ENCODE measurements around the gene CARD11.

CARD11 gene

DNA sequence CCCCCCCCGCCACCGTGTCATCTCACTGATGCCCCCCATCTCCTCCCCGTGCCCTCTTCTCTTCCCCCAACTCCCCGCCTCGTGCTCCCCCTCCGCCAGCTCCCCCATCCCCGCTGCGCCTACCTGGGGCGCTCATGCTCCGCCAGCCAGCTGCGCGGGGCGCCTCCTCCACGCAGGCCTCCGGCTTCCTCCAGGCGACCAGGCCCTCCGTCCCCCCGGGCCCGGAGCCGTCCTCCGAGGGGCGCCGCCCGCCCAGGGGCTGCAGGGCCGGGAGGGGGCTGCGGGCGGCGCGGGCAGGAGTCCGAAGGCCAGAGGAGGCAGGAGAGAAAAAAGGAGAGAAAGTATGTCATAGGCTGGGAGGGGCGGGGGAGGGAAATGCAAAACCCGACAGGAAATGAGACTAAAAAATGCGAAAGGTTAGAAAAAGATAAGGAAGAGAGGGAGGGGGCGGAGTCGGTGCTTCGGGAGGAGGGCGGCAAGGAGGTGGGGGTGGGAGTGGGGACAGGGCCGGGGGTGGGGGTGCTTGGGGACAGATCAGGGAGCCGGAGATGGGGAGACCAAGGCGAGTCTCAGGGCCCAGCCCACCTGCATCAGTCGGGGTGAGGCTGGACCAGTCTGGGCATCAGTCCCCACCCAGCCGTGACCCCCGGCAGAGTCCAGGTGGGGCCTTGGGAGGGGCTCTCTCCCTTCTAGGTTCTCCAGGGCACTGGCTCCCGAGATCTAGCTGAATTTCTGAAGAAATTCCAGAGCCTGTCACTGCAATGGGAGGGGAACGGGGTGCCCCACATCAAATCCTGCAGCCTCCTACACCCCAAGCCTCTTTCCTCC, at the start of gene CARD11:
TSS of gene CARD11 (minus strand) at position 324 of the 828 bp plus-strand sequence. CDS start 85,361 bp downstream, outside the sequence.
- no peak for DNase-seq (ENCODE audit: low spot score)

DNA sequence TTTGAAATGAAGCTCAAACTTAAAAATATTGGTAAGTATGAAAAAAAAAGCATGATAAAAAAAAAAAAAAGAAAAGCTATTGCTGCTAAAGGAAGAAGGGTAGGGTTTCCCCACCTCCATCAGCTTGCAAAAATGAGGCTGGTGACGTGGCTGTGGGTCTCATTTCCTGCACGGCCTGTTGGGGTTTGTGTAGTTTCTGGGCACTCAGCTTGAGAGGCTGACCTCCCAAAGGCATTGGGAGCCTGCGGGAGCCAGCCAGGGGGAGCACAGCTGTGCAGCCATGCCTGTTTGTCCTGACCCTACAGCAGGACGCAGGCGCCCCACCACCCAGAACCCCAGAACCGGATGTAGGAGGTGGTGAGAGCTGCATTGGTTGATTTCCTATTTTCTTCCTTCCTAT, 48.8 kb upstream of the CARD11 start:
- no peak for DNase-seq (ENCODE audit: low spot score)

DNA sequence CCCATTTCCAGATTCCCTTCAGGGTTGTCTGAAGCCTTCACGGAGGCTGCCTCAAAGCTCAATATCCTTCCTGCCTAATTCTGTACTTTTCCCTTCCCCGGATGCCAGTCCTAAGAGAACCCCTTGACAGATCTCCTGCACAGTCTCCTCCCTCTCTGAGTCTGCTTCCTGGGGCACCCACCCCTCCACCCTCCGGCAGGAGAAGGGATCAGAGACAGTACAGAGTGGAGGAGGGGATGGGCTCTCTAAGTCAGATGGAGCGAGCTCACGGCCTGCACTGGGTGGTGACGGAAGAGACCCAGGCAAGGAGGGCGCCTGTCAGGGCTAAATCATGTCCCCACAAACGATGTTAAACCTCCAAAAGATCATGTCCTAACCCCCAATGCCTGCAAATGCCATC, 48.0 kb upstream of the CARD11 start:
- DNase-seq (ENCODE audit: low spot score), result no peak

DNA sequence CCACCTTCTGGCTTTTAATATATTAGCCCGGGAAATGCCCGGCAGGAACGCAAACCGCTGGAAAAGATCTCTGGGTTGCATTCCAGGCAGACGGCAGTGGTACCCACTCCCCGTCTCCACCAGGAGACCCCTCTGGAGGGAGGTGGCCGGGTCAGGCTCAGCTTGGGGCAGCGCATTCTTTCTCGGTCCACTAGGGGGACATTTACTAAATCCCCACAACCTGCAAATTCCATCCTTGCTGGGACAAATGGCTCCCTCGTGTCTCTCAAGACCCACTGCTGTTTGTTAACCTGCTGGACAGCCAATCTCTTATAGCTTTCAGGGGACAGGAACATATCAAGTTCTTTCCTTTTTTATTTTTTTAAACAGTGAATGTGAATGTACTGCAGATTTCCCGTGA, 45.8 kb upstream of the CARD11 start:
- no peak for DNase-seq (ENCODE audit: low spot score)

DNA sequence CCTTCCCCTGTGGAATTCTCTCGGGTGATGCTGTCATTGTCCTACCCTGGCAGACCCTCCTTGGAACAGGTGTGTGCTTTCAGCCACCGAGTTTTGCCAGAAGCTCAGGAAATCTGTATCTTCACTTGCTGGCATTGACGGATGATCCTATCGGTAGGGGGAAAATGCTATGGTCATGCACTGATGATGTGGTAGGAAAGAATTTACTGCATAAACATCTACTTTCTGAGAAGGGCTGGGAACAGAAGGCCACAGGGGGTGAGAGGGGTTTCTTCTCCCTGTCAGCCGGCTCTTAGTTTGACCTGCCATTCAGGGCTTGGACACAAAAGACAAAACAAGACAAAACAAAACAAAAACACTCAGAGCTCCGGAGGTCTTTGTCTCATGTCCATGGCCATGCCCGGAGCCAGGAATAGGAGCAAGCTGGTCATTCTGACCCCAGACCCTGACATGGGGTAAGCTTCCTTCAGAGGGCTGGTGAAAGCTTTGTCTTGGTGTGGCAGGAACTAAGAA, 43.6 kb upstream of the CARD11 start:
- DNase-seq (ENCODE audit: low spot score), result no peak

DNA sequence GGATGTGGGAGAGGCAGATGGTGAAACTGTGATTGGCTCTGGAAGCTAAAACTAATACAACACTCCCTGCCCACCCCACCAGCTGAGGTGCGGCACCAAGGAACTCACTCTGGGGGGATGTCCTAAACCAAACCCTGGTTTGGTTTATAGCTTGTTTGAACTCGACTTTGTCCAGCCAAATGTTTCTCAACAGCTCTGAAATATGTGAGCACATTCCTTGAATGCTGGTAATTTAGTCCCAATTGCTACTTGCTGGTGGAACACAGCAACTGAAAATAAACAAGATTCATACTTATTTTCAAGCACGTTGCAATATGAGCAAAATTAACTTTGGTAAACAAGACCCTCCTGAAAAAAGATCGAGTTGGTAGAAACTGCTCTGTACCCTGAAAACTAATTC, 39.7 kb upstream of the CARD11 start:
- no peak for DNase-seq (ENCODE audit: low spot score)

DNA sequence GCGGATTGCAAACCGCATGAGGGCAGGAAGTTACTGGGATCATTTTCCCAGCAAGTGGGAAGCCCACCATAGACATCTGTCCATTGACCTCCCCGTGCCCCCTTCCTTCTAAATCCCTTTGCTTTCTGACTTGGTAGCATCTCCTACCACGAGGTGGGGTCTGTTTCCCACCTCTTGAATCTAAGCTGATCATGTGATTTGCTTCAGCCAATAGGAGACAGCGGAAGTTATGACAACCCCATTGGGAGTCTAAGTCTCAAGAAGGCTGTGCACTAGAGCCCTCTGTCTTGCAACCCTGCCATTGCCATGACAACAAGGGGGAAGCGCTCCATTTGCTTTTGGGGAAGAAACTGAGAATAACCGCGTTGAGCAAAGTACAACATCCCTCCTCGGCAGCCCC, 39.2 kb upstream of the CARD11 start:
- DNase-seq (ENCODE audit: low spot score), result no peak

DNA sequence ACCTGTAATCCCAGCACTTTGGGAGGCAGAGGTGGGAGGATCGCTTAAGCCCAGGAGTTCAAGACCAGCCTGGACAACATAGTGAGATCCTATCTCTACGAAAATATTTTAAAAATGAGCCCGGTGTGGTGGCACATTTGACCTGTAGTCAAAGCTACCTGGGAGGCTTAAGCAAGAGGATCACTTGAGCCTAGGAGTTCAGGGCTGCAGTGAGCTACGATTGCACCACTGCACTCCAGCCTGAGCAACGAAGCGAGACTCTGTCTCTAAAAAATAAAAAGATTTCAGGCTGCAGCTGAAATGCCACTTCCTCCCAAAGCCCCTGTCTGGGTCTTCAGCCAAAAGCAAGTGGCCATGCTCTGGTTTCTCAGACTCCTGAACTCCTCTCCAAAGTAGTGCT, 38.7 kb upstream of the CARD11 start:
- DNase-seq (ENCODE audit: low spot score), result no peak

DNA sequence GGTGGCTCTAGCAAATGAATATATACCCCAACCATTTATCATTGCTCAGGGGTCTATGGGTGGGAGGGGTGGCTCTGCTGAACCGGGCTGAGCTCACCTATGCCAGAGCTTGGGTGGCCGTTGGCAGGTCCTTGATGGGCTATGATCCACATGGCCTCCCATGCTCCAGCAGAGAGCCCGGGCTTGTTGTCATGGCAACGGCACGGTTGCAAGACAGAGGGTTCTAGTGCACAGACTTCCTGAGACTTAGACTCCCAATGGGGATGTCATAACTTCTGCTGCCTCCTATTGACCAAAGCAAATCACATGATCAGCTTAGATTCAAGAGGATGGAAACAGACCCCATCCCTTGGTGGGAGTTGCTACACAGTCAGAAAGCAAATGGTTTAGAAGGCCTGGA, 36.4 kb upstream of the CARD11 start:
- DNase-seq (ENCODE audit: low spot score), result no peak

DNA sequence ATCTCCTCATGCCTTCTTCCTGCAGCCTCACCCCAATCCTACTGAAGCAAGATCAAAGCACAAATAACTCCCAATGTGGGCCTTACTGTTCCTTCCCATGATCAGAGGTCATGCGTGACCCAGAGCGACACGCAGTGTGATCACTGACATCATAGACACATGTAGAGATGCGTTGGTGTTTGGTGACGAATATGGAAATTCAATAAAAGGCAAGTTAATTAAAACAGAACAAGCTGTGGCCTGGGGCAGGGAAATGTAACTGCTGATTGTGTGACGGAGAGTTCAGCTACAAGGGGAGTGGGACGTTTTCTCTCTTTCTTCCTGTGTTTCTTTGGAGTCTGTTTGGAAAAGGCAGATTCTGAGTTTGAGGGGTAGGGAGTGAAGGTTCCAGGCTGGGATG, 34.8 kb upstream of the CARD11 start:
- DNase-seq (ENCODE audit: low spot score), result no peak

DNA sequence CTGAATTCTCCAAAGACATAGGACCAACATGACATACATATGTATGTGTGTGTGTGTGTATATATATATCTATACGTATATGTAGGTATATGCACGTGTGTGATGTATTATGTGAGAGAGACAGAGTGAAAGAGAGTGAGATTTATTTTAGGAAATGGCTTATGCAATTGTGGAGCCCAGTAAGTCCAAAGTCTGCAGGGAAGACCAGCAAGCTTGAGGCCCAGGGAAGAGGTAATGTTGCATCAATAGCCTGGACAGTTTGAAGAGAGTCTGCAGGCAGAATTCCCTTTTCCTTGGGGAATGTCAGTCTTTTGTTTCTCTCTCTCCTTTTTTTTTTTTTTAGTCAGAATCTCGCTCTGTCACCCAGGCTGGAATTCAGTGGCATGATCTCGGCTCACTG, 33.0 kb upstream of the CARD11 start:
- no peak for DNase-seq (ENCODE audit: low spot score)

DNA sequence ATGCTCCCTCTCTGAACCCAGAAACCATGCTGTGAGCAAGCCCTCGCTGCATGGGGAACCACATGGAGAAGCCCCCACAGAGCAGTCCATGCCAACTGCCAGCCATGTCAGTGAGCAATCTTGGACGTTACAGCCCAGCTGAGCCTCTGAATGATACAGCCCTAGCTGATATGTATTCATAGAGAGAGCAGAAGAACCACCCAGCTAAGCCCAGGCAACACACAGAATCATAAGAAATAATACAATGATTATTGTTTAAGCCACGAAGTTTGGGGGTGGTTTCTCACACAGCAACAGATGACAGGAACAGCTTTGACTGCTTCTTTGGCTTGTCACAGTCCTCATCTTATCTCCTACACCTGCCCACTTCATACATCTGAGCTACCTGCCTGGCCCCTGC, 32.5 kb upstream of the CARD11 start:
- DNase-seq (ENCODE audit: low spot score), result no peak

DNA sequence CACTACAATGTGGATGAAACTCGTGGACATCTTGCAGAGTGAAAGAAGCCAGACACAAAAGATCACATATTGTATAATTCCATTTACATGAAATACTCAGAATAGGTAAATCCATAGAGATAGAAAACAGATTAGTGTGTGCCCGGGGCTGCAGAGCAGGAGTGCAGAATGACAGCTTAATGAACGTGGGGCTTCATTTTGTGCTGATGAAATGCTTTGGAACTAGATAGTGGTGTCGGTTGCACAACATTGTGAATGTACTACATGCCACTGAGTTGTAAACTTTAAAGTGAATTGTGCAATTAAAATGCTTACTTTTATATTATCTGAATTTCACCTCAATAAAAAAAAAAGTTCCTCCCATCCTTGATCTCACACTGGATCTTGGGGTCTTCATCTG, 31.8 kb upstream of the CARD11 start:
- DNase-seq (ENCODE audit: low spot score), result no peak

DNA sequence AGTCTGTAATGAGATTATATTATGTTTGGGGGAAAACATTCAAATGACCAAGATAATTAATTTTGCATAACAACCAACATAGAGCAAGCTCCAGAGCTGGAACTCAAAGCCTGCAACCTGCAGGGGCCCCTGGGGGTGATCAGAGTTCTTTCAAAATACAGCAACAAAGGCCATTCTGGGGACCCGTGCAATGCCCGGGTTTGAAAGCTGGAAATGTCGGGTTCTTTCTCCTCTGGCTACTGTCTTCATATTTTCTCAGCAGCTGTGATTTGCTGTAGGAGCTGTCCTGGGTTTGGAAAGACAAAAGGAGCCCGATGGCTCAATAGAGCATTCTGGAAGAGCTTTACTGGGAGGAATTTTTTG, 30.8 kb upstream of the CARD11 start:
- no peak for DNase-seq (ENCODE audit: low spot score)

DNA sequence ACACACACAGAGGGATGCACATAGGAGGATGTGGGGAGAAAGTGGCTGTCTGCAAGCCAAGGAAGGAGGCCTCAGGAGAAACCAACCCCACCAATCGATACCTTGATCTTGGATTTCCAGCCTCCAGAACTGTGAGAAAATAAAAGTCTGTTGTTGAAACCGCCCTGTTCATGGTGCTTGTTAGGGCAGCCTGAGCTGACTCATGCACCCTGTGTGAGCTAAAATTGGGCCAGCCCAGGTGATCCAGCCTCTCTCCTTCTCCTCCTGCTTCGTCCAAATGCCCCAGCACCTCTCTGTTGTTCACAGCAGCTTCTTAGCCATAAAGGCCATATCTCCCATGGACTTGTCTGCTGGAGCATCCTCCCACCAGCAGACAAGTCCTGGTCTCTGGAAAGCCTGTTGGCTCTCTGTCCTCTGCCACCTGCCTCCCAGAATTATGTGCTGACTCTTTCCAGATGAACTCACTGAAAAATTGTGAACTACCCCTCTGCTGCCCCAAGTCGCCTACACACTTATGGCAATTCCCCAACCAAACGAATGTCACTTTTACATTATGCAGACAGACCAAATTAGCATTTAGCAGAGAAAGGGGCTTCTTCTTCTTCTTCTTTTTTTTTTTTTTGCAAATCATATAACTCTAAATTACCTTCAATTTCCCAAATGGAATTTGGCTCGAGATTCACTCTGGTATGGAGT, 30.2 kb upstream of the CARD11 start:
- no peak for DNase-seq (ENCODE audit: low spot score)

DNA sequence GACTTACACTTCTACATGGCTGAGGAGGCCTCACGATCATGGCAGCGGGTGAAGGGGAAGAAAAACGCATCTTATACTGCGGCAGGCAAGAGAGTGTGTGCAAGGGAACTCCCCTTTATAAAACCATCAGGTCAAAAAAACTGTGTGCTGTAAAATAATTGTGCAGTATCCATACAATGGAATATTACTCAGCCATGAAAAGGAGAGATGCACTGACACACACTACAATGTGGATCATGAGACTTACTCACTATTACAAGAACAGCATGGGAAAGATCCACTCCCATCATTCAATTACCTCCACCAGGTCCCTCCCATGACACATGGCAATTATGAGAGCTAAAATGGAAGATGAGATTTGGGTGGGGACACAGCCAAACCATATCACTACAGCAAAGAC, 27.2 kb upstream of the CARD11 start:
- DNase-seq (ENCODE audit: low spot score), result no peak

DNA sequence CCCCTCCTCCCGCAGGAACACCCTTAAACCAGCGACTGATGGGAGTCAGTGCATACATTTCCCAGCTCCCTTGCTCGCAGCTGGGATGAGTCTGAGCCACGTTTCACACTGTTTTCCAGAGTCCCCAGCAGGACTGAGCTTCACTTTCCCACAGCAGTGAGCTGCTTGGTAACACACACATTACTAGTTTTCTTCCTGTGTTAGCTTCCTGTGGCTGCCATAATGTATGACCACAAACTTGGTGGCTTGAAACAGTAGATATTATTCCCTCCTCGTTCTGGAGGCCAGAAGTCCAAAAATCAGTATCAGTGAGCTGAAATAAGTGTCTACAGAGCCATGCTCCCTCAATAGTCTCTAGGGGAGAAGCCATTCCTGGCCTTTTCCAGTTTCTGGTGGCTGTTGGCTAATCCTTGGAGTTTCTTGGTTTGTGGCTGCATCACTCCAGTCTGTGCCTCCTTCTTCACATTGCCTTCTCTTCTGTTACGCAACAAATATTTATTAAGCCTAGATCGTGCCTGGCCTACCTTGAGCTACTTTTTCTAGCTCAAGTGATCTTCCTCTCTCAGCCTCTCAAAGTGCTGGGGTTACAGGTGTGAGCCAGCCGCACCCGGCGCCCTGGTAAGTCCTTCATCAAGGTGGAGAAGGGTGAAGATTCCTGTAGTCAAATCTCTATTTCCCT, 26.2 kb upstream of the CARD11 start:
- DNase-seq (ENCODE audit: low spot score), result no peak

DNA sequence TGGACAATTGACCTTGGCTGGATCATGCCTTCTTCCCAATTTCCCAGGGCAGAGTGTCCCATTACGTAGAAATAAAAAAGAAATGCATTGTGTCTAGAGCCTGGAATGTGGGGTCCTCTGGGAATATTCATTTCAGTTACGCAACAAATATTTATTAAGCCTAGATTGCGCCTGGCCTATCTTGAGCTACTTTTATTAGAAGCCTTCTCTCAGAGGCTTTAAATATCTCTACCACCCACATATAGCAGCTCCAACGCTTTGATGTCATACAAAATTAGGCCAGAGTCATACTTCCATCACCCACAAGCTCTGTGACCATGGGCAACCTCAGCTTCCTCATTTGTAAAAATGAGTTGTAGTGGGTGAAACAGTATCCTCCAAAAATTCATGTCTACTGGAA, 24.9 kb upstream of the CARD11 start:
- DNase-seq (ENCODE audit: low spot score), result no peak

DNA sequence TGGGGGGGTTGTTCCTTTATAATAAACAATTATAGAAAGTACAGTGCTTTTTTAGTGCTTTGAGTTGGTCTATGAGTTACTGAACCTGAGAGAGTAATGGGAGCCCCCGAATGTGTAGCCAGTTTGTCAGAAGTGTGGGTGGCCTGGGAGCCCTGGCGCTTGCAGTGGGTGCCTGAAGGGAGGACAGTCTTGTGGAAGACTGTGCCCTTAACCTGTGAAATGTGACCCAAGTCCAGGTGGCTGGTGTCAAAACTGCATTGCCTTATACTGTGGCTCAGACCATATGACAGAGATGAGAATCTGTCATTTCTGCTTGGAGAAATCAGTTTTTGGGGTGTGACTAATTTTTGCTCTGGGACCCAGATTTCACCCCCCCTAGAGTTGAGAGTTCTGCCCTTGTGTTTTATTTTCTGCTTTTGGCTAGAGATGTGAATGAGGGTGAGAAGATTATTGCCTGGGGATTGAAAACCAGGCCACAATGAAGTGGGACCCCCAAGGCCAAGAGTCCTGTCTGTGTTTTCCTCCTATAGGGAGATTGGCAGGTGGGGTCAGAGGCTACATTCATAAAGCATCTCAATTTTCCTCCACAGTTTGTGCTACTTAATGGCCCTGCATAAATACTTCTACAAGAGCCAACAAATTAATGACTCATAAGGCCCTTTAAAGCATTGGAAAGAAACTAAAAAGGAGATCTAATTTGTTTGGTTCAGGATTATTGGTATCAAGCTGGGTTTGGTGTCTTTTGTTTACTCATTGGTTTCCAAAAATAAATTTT, 24.1 kb upstream of the CARD11 start:
- DNase-seq (ENCODE audit: low spot score), result no peak

DNA sequence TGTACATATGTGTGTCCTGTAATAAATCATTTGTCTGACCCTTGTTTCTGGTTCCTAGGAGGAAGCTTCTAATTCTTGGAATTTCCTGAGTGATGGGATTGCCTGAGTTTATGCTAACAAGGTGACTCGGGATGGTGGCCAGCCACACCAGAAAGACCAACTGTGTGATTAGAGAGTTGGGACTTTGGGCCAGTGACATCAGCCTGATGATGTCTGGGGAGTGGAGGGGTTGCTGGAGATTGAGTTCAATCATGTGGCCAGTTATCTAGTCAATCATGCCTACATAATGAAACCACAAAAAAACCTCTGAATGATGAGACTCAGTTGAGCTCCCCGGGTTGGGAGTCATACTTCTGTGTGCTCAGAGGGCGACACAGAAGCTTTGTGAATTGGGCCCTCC, 23.5 kb upstream of the CARD11 start:
- no peak for DNase-seq (ENCODE audit: low spot score)

DNA sequence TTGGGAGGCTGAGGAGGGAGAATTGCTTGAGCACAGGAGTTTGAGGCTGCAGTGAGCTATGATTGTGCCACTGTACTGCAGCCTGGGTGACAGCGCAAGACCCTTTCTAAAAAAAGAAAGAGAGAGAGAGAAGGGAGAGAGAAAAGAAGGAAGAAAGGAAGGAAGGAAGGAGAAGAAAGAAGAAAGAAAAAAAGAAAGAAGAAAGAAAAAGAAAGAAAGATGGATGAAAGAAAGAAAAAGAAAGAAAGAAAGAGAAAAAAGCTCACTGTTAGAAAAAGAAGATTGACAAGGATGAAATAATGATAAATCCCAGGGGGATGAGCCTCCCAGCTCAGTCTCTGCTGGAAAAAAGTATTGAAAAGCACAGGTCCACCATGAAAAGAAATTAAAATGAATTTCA, 22.8 kb upstream of the CARD11 start:
- DNase-seq (ENCODE audit: low spot score), result no peak

DNA sequence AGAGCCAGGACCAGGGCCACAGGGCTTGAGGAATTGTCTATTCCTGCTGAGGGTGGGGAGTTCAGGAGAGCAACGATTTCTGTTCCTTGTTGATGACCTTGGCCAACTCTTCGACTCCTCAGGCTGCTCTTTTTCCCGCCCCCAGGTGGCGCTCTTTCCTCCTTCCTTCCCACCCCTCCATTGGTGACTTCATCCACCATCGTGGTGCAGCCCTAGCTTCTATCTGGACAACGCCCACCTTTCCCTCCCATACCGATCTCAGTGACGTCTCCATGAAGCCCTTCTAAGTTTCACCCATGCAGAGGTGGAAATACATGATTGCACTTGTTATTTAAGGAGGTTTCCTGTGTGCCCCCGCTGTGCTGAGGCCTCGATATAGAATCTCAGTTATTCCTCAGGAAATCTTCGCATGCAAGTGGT, 22.1 kb upstream of the CARD11 start:
- DNase-seq (ENCODE audit: low spot score), result peak; percentile 1
